A673 (cell line): ENCODE results near the gene CD96.

Experiments used
- EZH2 ChIP-seq: fragments of 200-600 bp; sonication (generic); IDR thresholded peaks from 2 replicates; pipeline ENCODE4 v1.6.1; 2017; ENCODE audit warnings: borderline replicate concordance, low read depth, mild to moderate bottlenecking, mixed read lengths, antibody characterized with exemption, low read length; ENCODE audit not compliant: poor library complexity, severe bottlenecking
- TF ChIP-seq, protein P1 (sequence below): fragments of 300-800, 200-600 bp; sonication (generic); conservative IDR thresholded peaks from 2 replicates; pipeline ENCODE4 v1.5.1; 2017; ENCODE audit warnings: low read depth, mild to moderate bottlenecking, antibody characterized with exemption, low read length, moderate library complexity, mixed read lengths

DNA sequence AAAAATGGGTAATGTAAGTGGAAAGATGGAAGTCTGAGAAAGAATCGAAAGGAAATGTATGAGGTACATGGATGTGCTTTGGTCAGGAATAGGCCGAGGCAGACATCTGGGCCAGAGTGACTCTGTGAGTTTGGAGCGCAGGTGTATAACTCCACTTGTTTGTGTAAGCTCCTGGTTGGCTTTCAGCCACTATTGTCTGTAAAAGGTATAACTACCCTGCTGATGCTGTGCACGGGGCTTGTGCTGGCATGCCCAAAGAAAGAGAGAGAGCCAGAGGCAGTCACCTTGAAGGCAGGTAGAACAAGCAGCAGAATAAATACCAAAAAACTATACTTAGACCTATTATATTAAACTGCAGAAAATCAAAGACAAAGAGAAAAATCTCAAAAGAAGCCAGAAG lies 32.7 kb upstream of the CD96 start:
- TF ChIP-seq, protein P1, sequence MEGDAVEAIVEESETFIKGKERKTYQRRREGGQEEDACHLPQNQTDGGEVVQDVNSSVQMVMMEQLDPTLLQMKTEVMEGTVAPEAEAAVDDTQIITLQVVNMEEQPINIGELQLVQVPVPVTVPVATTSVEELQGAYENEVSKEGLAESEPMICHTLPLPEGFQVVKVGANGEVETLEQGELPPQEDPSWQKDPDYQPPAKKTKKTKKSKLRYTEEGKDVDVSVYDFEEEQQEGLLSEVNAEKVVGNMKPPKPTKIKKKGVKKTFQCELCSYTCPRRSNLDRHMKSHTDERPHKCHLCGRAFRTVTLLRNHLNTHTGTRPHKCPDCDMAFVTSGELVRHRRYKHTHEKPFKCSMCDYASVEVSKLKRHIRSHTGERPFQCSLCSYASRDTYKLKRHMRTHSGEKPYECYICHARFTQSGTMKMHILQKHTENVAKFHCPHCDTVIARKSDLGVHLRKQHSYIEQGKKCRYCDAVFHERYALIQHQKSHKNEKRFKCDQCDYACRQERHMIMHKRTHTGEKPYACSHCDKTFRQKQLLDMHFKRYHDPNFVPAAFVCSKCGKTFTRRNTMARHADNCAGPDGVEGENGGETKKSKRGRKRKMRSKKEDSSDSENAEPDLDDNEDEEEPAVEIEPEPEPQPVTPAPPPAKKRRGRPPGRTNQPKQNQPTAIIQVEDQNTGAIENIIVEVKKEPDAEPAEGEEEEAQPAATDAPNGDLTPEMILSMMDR = no peak
- no peak for TF ChIP-seq EZH2
